B cell (primary cell): ENCODE data around the gene OSBPL1A. TPM values are rescaled to one million over a fixed set of nuclear protein-coding genes. Genes with fewer than 3 reads are reported as not detected.

ENCODE experiments used
- ATAC-seq: fragments of 200-7000 bp; cut with Tn5 transposase; one replicate; pipeline ENCODE4 v1.10.0; 2021; ENCODE audit warnings: low read depth, mild to moderate bottlenecking, moderate number of reproducible peaks, moderate library complexity
- CTCF ChIA-PET: fragments of 350-600 bp; sonication (Branson Sonifier 250); formaldehyde crosslinking; loops from one replicate; lab custom pipeline; 2021; ENCODE audit warnings: antibody characterized with exemption, inconsistent platforms; lab: Charles Lee
- POLR2A ChIA-PET: fragments of 350-600 bp; sonication (Branson Sonifier 250); formaldehyde crosslinking; loops from one replicate; lab custom pipeline; 2021; ENCODE audit warnings: antibody characterized with exemption; lab: Charles Lee
- DNase-seq: peaks from one replicate; pipeline ENCODE4 v3.0.0; 2013
- H2AFZ ChIP-seq: 2 replicates; pipeline ENCODE4 v1.6.1; 2012; ENCODE audit warnings: mild to moderate bottlenecking, low read depth, low read length; ENCODE audit not compliant: insufficient read depth, poor library complexity, severe bottlenecking
- H3K27ac ChIP-seq, 2 donors: 1 replicate in 1 of 2; 2 replicates in 1 of 2; pipeline ENCODE4 v1.5.1; 2012 to 2013; ENCODE audit warnings: low read length in 2 of 2, mild to moderate bottlenecking in 2 of 2, moderate library complexity in 1 of 2
- H3K27me3 ChIP-seq, 4 experiments: fragments of 200-600 bp in 1 of 4; sonication (generic) in 1 of 4; replicated peaks in 1 of 4; 1 replicate in 2 of 4; 2 replicates in 2 of 4; pipeline versions ENCODE4 v1.6.1 to v1.7.0; 2013 to 2016; ENCODE audit warnings: low read length in 3 of 4, mild to moderate bottlenecking in 2 of 4, mixed read lengths in 1 of 4, moderate library complexity in 1 of 4; ENCODE audit not compliant: insufficient read depth in 4 of 4, control insufficient read depth in 3 of 4; ENCODE audit errors: control extremely low read depth in 1 of 4
- H3K36me3 ChIP-seq, 2 experiments: replicated peaks in 1 of 2; 1 replicate in 1 of 2; 2 replicates in 1 of 2; pipeline versions ENCODE4 v1.6.1 to v1.7.1; 2013; ENCODE audit warnings: low read length in 1 of 2; ENCODE audit not compliant: insufficient read depth in 2 of 2, control insufficient read depth in 1 of 2; ENCODE audit errors: control extremely low read depth in 1 of 2, extremely low read depth in 1 of 2
- H3K4me1 ChIP-seq, 2 donors: fragments of 200-600 bp in 1 of 2; sonication (generic) in 1 of 2; 1 replicate in 1 of 2; 2 replicates in 1 of 2; pipeline versions ENCODE4 v1.5.1 to v1.6.1; 2013 to 2017; ENCODE audit warnings: low read length in 2 of 2; ENCODE audit not compliant: control insufficient read depth in 2 of 2, insufficient read depth in 2 of 2
- H3K4me2 ChIP-seq: replicated peaks from 2 replicates; pipeline ENCODE3; 2012; ENCODE audit warnings: mild to moderate bottlenecking, low read depth, low read length; ENCODE audit not compliant: poor library complexity, severe bottlenecking
- H3K4me3 ChIP-seq, 5 experiments: fragments of 200-600 bp in 1 of 5; sonication (generic) in 1 of 5; 1 replicate in 3 of 5; 2 replicates in 2 of 5; pipeline versions ENCODE4 v1.5.1 to v1.7.0; 2011 to 2016; ENCODE audit warnings: low read length in 4 of 5, mild to moderate bottlenecking in 4 of 5, low read depth in 2 of 5, control low read depth in 1 of 5, moderate library complexity in 1 of 5; ENCODE audit not compliant: insufficient read depth in 1 of 5; ENCODE audit errors: control extremely low read depth in 1 of 5, extremely low read depth in 1 of 5
- H3K79me2 ChIP-seq: fragments of 200-600 bp; sonication (generic); one replicate; pipeline ENCODE4 v1.6.0; 2016; ENCODE audit warnings: low read length; ENCODE audit not compliant: control insufficient read depth, insufficient read depth
- H3K9ac ChIP-seq: fragments of 200-600 bp; sonication (generic); 2 replicates; pipeline ENCODE4 v1.6.1; 2017; ENCODE audit warnings: mild to moderate bottlenecking, low read length, moderate library complexity
- H3K9me3 ChIP-seq, 3 donors: one replicate each; pipeline versions ENCODE4 v1.6.1 to v1.7.1; 2013; ENCODE audit warnings: low read length in 2 of 3; ENCODE audit not compliant: control insufficient read depth in 2 of 3, insufficient read depth in 1 of 3; ENCODE audit errors: control extremely low read depth in 1 of 3
- H4K20me1 ChIP-seq: 2 replicates; pipeline ENCODE4 v1.6.0; 2012; ENCODE audit warnings: mild to moderate bottlenecking, low read length; ENCODE audit not compliant: insufficient read depth, control insufficient read depth, poor library complexity, severe bottlenecking
- H3K27ac Mint-ChIP-seq: one replicate; pipeline ENCODE4 v1.8.0; 2021; ENCODE audit warnings: mixed read lengths
- H3K27me3 Mint-ChIP-seq: one replicate; pipeline ENCODE4 v1.8.0; 2021; ENCODE audit warnings: mixed read lengths
- H3K4me1 Mint-ChIP-seq: one replicate; pipeline ENCODE4 v1.8.0; 2021; ENCODE audit warnings: mixed read lengths
- H3K4me3 Mint-ChIP-seq: one replicate; pipeline ENCODE4 v1.8.0; 2021; ENCODE audit warnings: mixed read lengths
- H3K9me3 Mint-ChIP-seq: one replicate; pipeline ENCODE4 v1.8.0; 2022; ENCODE audit warnings: mixed read lengths; ENCODE audit not compliant: insufficient read depth
- EZH2 ChIP-seq: IDR thresholded peaks from 2 replicates; pipeline ENCODE4 v1.6.1; 2012; ENCODE audit warnings: borderline replicate concordance, low read depth, mild to moderate bottlenecking, moderate library complexity, low read length; ENCODE audit not compliant: insufficient read depth, poor library complexity, severe bottlenecking
- WGBS: methylation state at CpG from one replicate; pipeline ENCODE4 v1.1.5; 2013; ENCODE audit warnings: missing lambda C conversion rate; ENCODE audit not compliant: insufficient coverage; 5-methylcytosine and 5-hydroxymethylcytosine counted together
- intact Hi-C: fragments of 100-400 bp; cut with micrococcal nuclease; formaldehyde crosslinking; loops from one replicate; pipeline ENCODE4 v1.10.0; 2022
- polyA plus RNA-seq: library from polyadenylated mRNA; depleted of rRNA; stranded (reverse); fragments of >200 nt; gene quantifications from 2 replicates; pipeline ENCODE4 v1.2.3, GENCODE V29; 2012
- total RNA-seq, 2 donors: library from RNA; stranded (reverse); fragments of 120-200 nt in 1 of 2; gene quantifications; 1 replicate in 1 of 2; 2 replicates in 1 of 2; pipeline versions ENCODE4 v1.2.3 to v1.2.4, GENCODE V29; 2013 to 2022
- TF ChIP-seq, protein P1 (sequence below): fragments of 200-600 bp; IDR thresholded peaks from one replicate; pipeline ENCODE4 v1.8.0; 2022; ENCODE audit warnings: antibody characterized with exemption, mild to moderate bottlenecking

The OSBPL1A gene
- total and polyA plus RNA-seq, 2 donors (not counting 1 experiment from before 2014, with no cell fraction given): 0.57 to 0.86 TPM

DNA sequence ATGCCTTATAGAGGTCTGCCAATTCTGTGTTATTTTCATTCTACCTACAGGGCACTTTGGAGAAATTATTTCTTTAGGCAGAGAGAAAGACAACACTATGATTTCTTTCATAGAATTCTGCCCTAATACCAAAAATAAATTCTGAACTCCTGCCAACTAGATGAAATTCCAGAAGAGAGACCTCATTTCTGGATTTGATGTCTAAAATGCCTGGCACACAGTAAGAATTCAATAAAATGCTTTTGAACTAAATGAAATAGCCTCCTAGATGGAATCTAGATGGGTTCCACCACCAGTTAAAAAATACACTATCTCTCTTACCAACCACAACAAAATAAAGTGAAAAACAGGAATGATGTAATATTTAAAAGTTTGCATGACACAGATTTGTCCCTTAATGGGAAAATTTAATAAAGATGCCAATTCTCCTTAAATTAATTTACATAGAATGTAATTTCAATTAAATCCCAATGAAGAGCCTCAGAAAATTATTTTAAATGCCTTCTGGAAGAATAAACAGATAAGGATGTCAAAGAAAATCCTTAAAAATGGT, 75.0 kb downstream of the OSBPL1A start:
- ChIA-PET POLR2A (no interaction called here), CTCF (no interaction called here)
- Mint-ChIP-seq H3K27ac (no peak overlapping the region), H3K4me3 (no peak overlapping the region), H3K9me3 (no peaks in the 10 kb centered on the region), H3K4me1 (no peaks in the 10 kb centered on the region), H3K27me3 (no peaks in the 10 kb centered on the region)
- Histone ChIP-seq H3K4me1 (no peaks in the 10 kb centered on the region), H3K4me3 (no peak overlapping the region), H4K20me1 (no peaks in the 10 kb centered on the region), H3K27me3 (no peaks in the 10 kb centered on the region), H3K79me2 (no peaks in the 10 kb centered on the region), H2AFZ (no peak overlapping the region), H3K9ac (no peak overlapping the region), H3K4me2 (no peak overlapping the region), H3K36me3 (no peaks in the 10 kb centered on the region), H3K9me3 (peaks cover 0 to 1% (median 0%) of the 10 kb centered on the region in 3 donors), H3K27ac (no peak overlapping the region)
- intact Hi-C loops: no loop called here
- no peak for ATAC-seq
- no peak for TF ChIP-seq EZH2
- TF ChIP-seq, protein P1, sequence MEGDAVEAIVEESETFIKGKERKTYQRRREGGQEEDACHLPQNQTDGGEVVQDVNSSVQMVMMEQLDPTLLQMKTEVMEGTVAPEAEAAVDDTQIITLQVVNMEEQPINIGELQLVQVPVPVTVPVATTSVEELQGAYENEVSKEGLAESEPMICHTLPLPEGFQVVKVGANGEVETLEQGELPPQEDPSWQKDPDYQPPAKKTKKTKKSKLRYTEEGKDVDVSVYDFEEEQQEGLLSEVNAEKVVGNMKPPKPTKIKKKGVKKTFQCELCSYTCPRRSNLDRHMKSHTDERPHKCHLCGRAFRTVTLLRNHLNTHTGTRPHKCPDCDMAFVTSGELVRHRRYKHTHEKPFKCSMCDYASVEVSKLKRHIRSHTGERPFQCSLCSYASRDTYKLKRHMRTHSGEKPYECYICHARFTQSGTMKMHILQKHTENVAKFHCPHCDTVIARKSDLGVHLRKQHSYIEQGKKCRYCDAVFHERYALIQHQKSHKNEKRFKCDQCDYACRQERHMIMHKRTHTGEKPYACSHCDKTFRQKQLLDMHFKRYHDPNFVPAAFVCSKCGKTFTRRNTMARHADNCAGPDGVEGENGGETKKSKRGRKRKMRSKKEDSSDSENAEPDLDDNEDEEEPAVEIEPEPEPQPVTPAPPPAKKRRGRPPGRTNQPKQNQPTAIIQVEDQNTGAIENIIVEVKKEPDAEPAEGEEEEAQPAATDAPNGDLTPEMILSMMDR: no peak
- DNase-seq: no peak

DNA sequence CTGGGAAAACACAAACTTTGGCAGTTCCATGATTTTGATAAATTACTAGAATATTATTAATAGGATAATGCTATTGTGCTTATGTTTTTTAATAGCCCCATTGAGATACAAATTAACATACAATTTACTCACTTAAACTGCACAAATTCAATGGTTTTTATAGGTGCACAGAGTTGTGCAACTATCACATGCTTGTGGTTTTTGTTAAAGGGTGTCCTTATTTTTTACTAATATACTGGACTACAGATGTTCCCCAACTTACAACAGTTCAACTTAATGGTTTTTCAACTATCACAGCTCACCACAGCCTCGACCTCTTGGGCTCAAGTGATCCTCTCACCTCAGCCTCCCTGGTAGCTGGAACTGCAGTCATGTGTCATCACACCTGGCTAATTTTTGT, 76.6 kb downstream of the OSBPL1A start:
- H3K27ac ChIP-seq: no peak overlapping the region
- CTCF ChIA-PET: no interaction called here
- H3K4me3 ChIP-seq: no peak overlapping the region
- TF ChIP-seq, protein P1: no peak
- no peak for TF ChIP-seq EZH2
- intact Hi-C loops: no loop called here
- H3K4me3 Mint-ChIP-seq: no peak overlapping the region
- no peaks in the 10 kb centered on the region for H3K27me3 Mint-ChIP-seq
- H3K27me3 ChIP-seq: no peaks in the 10 kb centered on the region
- H3K36me3 ChIP-seq: no peaks in the 10 kb centered on the region
- H2AFZ ChIP-seq: no peak overlapping the region
- no peaks in the 10 kb centered on the region for H3K79me2 ChIP-seq
- H3K4me2 ChIP-seq: no peak overlapping the region
- no peaks in the 10 kb centered on the region for H3K9me3 Mint-ChIP-seq
- no peaks in the 10 kb centered on the region for H4K20me1 ChIP-seq
- H3K4me1 Mint-ChIP-seq: no peaks in the 10 kb centered on the region
- WGBS: no CpG with 5 or more reads among the region's 1 CpG
- no peak overlapping the region for H3K27ac Mint-ChIP-seq
- no peak for DNase-seq
- no peaks in the 10 kb centered on the region for H3K4me1 ChIP-seq
- POLR2A ChIA-PET: no interaction called here
- peaks cover 0 to 1% (median 0%) of the 10 kb centered on the region in 3 donors for H3K9me3 ChIP-seq
- no peak for ATAC-seq
- H3K9ac ChIP-seq: no peak overlapping the region
